ENCODE measurements around the gene MIEN1.

Gene MIEN1

GRCh38 chr17:39694593-39694992 is 35.7 kb downstream of the MIEN1 start:
- no peak for DNase-seq

GRCh38 chr17:39688945-39689344 is 41.4 kb downstream of the MIEN1 start:
- DNase-seq = no peak

- no peak for DNase-seq
These were observed 41.9 kb downstream of the MIEN1 start for GRCh38 chr17:39688475-39688835.

GRCh38 chr17:39687546-39688474 is 42.5 kb downstream of the MIEN1 start, which contains the start of gene PGAP3:
PGAP3 (minus strand) TSS chr17:39688057; CDS start chr17:39688014, 43 bp downstream.
- peak; percentile 97 for DNase-seq

GRCh38 chr17:39687101-39687545 is 43.2 kb downstream of the MIEN1 start:
- no peak for DNase-seq

GRCh38 chr17:39684369-39685192 is 45.8 kb downstream of the MIEN1 start:
- DNase-seq = no peak

- DNase-seq = no peak
These were observed 46.9 kb downstream of the MIEN1 start for GRCh38 chr17:39683295-39683939.

GRCh38 chr17:39679521-39680192 is 50.7 kb downstream of the MIEN1 start:
- no peak for DNase-seq

Measured in NCI-H2171 (cell line).